Activated T-cell treated with anti-CD3 and anti-CD28 coated beads, Interleukin-2, amount 50 U/mL, for 1 hour (primary cell): ENCODE data around the gene HEYL.
"Not testable (repeated sequence)": the region's sequence is repeated elsewhere in the genome, so short reads cannot be mapped to it uniquely, and the experiment has no call there.

Source experiments
- DNase-seq: peaks from one replicate; pipeline ENCODE4 v3.0.0-alpha.2; 2020

Gene HEYL

DNA sequence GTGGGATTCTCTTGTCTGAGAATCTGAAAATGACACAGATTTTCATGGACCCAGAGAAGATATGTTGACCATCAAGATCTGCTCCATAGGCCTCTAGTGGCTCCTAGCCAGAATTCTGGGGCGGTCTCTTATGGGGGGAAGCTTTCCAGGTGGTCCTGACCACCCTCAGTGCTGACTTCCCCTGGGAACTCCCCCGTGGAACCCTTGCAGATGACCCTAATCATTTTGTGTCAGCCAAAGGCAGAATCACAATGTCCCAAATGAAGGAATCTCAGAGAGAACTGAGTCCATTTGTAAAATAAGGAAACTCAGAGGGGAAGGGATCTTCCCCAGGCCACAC is 3.6 kb downstream of the HEYL start:
- no peak for DNase-seq

DNA sequence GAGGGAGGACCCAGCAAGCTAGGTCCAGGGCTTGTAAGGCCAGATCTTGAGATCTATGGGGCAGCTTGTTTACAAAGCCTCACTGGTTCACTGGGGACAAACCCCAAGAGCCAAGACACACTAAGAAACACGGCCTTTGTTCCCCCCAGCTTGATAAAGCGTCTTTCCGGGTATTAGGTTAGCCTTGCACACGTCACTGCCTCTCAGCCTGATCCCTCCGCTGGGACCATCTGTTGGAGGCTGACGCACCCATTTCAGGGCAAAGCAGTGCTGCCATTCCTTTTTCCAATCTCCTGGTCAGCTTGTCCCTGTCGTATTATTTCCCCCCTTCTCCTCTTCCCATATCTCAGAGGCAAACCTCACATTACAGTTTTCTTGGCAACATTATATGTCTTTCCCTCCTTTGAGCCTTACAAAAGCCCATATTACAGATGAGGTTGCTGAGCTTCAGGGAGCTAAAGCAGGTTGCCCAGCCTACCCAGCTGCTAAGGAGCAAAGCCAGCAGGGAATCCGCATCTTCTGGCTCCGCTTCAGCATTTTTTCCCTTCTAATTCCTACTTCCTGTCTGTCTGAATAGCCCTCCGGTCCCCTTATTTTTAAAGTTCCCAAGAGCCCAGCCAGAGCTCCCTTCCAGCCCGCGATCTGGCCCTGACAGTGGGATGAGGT is 4.1 kb downstream of the HEYL start:
- no peak for DNase-seq

DNA sequence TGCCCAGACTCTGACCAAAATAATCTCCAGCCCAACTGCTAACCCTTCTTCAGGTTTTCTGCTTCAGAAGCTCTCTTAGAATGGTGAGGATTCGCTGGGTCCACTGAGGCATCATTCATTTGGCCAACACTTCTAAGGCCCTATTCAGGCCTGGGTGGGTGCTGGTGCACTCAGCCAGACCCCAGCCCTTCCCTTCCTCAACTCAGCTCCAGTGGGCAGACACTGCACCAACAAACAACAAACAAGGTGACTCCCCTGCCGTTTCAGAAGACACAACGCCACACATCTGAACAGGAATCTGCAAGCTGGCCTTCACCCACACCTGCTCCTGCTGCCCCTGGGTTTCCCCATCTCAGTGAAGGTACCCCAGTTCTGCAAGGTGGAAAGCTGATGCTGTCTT is 6.0 kb downstream of the HEYL start:
- DNase-seq, result no peak

DNA sequence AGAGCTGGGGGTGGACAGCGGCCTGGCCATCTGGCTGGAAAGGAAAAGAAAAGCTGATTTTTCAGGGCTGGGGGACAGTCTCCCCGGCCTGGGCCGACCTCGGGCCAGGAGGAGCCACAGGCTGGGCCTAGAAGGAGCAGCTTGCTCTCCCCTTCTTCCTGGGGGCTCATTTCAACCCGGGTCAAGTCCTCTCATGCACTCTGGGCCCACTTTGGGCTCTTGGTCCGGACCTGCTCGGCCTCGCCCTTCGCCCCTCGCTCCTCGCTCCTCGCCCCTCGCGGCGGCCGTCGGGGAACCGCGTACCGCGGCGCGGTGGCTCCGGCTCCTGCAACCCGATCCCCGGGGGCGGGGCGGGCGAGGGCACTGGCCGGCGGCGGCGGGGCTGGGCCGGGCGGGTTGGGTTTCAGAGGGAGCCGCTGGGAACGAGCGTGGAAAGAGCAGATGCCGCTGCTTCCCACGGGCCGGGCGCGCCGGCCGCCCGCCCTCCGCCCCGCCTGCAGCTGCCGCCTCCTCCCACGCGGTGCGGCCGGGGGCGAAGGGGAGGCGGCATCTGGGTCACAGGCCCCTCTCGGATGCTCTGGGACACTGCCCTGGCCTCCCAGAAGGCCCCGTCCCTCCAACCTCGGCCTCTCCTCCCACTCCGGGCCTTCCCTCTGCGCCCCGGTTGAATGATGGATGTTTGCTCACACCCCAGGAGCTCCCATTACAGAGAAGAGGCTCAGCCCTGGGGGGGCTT is 6.6 kb downstream of the HEYL start:
- DNase-seq, result no peak

DNA sequence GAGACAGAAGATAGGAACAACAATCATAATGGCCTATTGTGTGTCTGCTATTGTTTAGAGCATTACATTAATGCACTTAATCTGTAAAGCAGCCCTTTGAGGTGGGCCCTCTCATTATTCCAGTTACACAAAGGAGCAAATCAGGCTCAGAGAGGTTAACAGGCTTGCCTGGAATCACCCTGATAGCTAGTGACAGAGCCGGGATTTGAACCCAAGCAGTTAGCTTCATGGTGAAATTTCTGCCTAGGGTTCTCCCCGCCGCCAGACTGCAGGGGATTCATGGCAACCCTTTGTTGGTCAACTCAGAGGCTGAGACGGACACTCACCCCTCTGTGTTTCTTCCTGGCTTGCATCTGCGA is 7.1 kb downstream of the HEYL start:
- DNase-seq, result no peak

DNA sequence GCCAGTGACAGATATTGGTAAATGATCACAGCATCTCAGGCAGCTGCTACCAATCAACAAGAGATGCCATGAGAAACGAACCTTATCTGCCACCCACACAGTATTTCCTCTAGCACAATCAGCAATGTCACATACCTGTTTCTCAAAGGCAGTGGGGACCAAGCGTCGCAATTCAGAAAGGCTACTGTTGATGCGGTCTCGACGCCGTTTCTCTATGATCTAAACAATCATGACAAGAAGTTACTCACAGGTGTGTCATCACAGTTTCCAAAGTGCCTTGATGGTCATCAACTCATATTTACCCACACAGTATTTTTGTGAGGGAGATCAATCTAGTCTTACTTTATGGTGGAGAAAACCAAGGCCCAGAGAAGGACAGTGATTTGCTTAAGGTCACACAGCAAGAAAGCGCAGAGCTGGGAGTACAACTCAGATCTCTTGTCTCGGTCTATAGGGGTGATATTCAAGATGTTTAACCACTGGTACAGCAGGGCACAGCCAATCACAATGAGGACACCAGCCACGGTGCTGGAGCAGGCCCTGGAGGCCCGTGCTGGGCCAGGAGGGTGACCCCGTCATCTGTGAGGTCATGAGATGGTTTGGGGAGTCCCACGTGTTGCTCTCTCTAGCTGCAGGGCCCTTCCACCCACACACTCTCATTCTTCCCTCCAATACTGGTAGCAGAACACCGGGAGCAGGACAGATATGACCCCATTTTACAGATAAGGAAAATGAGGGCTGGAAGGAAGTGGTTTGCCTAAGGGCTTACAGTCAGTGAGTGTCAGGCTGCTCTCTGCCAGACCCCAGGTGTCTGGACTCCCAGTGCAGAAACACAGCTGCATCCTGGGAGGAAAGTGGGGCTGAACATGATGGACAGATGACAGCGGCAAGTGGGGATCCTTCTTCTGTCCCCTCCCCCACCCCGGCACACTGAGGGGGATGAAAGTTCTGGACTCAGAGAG is 7.8 kb downstream of the HEYL start:
- DNase-seq, result no peak

DNA sequence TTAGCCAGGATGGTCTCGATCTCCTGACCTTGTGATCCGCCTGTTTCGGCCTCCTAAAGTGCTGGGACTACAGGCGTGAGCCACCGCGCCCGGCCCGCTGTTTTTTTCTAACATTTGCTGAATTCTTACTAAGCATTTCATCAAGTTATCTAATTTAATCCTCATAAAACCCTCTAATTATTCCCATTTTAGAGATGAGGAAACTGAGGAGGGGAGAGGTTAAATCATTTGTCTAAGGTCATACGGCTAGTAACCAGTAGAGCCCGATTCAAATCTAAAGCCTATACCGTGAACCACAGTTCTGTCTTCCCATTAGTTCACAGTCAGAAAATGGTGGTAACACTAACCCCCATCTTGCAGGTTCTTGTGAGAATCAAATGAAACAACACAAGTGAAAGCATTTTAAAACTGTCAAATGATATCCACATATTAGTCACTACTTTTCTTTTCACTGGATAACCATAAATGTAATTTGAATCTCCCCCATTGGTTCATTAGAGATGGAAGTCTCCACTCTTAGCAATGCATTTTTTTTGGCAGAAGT is 10.6 kb downstream of the HEYL start:
- DNase-seq, result no peak

DNA sequence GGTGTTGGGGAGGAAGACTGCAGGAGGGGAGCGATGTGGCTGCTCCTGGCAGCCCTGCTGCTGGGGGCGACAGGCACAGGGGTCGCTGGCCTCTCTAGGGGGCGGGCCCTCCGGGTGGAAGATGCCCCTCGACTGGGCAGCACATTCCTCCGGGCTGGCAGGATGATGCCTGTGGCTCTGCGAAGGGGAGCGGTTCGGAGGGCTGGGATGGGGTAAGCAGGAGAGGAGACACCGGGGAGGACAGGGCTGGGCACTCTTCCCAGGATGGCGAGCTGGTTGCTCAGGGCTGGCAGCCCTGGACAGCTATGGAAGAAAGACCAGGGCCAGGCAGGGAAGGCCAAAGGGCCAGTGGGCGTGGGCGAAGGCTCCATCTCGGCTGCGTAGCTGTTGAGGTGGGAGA is 12.8 kb downstream of the HEYL start:
- no peak for DNase-seq

DNA sequence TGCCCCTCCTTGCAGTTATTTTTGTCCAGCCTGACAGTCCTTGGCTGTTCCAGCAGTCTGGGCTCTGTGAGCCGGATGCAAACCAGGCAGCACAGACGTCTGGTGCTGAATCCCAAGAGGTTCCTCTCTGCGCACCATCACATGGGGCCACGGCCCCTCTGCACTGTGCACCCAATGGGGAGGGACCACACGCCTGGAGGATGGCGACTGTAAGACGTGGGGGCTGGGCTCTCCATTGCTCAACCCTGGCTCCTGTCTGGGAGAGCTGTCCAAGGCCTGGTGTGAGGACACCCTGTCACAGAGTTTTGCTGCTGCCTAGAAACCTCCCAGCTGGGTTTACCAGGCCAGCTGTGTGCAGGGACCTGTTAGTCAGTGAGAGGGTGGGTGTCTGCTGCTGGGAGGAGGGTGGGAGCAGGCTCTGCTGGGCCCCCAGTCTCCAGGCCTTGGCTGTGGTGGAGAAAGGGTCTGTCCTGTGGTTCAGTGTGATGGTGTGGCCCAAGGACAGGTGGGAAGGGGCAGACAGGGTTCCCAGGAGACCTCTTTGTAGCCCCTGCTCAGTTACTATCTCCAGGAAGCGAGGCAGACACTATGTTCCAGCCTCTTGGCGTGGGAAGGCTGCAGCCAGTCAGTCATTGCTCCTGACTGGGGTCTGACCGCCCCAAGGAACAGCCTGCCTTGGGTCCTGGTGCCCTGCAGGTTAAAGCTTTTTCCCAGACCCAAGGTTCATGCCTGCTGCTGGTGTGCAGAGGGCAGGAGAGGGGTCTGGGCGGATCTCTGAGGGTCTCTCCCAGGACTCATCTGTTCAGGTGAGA is 13.8 kb downstream of the HEYL start:
- DNase-seq, result no peak

DNA sequence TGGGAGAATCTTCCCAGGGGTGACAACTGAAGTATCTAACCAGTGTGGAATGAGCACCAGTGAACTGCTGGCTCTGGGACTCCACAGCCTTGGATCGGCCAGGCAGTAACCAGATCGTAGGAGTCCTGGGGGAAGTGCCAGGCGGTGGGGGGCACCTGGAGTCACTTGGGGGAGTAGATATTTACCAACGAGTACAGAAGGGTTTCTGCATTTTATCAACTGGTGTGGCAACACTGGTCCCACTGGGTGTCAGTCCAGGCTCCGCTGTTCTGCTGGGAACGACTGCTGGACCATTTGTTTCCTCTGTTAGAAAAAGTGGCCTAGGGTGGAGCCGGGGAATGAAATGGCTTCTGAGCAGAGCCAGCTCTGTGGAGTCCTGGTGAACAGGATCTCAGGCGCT is 14.4 kb downstream of the HEYL start:
- DNase-seq, result no peak

DNA sequence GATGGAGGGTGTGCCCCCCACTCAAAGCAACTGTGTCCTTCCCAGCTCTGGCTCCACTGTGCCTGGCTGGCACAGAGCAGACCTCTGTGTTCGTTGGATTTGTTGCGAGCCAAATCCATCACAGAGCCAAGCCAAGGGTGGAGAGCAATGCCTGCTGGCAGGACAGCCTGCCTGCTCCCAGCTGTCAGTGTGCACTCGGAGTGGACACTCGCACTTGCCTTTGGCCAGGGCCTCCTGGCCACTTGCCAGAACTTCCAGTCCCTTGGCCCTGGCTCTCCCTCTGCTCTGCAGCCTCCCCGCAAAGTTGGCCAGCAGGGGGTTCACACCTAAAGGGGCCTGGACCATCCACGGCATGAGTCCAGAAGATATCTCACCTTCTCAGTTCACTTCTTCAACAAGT is 16.4 kb downstream of the HEYL start:
- DNase-seq, result no peak

DNA sequence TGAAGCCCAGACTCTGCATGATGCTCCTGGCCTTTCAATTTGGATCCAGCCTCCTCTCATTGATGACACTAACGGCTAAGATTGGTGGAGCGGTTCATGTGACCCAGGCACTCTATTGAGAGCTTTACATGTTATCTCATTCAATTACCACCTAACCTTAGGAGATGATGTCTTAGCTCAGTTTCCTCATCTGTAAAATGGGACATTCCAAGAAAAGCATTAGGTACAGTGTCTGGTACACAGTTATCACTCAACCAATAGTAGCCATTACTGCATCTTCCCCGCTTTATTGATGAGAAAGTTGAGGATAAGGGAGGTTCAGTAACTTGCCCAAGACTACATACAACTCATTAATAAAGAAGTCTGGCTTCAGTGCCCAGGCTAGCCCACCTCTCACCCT is 17.0 kb downstream of the HEYL start:
- DNase-seq, result no peak

DNA sequence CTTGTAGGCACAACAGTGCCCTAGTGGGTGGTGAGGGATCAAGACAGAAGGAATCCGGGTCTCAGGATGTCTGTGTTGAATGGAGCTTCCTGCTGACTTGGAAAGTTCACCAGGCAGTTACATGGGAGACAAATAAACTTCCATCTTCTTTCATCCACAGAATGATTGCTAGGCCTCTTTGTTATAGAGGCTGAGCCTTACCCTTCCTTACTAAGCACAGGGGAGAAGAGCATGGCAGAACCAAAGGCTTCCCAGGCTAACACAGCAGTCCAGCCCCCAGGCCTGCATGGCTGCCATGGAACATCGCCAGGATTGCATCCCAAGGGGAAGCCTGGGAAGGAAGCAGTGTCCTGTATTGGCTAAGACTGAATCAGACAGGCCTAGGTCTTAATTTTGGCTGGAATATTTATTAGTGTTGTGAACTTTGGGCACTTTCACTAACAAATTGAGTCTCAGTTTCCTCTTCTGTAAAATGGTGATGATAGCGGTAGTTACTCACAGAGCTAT is 18.7 kb downstream of the HEYL start:
- no peak for DNase-seq

DNA sequence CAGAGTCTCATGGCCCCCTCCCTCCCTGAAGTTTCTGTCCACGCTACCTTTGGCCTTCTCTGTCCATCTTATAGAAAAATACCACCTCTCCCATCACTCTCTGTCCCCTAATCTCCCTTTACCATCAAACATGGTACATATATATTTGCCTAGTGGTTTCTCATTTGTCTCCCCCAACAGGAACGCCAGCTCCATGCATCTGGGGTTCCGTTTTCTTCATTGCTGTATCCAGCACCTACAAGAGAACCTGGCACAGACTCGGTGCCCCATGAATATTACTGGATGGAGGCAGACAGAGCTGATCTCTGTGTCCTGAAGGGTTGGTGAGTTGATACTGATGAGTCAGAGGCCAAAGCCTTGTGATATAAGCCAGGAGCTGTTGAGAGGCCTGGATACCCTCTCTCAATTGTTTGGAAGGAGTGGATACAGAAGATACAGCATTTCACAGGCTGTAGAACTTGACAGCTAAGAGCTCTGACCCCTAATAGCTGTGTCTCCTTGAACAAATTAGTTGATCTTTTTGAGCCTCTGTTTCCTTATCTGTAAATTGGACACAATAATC is 21.9 kb downstream of the HEYL start:
- no peak for DNase-seq

DNA sequence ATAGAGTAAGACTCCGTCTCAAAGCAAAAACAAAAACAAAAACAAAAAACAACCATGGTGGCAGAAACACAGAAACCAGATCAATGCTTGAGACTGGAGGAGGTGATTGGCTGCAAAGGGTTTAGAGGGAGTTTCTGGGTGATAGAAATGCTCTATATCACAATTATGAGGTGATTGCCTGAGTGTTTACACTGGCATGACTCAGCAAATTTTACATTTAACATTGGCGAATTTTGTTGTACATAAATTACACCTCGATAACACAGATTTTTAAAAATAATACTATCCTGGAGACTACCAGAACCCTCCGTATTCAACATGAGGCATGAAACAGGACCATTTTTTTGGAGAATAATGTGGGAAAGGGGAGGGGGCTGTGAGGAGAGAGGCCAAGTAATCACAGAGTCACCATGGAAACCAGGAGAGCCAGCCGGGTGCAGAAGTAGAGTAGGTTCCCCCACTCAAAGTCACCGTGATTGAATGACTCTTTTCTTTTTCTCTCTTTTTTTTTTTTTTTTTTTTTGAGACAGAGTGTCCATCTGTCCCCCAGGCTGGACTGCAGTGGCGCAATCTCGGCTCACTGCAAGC is 24.3 kb downstream of the HEYL start:
- no peak for DNase-seq

DNA sequence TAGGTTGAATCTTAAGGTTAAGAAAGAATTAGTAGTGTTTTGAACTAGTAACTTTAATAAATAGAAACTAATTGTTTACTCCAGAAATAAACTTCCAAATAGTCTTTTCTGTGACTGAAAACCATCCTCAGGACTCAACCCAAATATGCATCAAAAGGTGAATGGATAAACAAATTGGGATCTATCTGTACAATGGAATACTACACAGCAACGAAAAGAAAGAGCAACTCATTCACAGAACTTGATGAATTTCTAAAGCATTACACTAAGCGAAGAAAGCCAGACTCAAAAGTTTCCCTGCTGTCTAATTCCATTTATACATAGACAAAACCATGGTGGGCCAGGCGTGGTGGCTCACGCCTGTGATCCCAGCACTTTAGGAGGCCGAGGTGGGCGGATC is 25.0 kb downstream of the HEYL start:
- no peak for DNase-seq

DNA sequence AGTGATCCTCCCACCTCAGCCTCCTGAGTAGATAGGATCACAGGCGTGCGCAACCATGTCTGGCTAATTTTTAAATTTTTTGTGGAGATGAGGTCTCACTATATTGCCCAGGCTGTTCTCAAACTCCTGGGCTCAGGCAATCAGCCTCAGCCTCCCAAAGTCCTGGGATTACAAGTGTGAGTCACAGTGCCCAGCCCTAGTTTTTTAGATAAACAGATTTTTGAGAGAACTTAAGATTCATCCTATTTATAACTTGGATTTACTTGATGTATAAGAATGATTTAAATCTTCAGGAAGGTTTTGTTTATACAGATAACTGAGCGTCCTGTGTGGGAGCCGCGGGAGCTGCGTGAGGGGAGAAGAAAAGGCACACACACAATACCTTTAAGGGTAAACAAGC is 26.2 kb downstream of the HEYL start:
- DNase-seq, result no peak

DNA sequence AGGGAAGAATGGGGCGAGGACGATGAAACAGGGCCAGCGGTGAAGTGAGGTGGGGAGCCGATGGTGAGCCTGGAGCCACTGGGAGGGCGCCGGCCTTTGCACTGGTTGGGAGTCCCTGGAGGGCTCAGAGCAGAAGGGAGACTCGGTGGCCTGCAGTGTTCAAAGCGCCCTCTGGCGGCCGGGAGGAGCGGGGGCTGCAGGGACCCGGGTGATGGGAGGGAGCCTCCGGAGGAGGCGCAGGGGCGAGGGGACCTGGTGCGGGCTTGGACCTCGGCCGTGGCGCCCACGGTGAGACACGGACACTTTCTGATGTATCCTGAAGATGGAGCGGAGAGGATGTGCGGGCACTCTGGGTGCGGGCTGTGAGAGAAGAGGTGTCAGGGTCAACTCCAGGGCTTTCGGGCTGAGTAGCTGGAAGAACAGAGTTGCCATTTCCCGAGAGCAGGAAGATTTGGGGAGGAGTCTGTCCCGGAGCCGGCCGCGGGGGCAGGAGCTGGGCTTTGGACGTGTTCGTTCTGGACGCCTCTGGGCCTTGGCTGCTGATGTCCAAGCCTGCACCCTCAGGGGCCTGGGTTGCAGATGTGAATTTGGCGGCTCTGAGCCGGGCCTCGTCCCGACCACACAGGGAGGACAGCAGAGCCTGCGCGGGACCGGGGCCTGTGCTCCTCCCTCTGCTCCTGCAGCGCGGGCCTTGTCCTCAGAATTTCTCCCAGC is 29.7 kb downstream of the HEYL start:
- DNase-seq, result peak; percentile 79

DNA sequence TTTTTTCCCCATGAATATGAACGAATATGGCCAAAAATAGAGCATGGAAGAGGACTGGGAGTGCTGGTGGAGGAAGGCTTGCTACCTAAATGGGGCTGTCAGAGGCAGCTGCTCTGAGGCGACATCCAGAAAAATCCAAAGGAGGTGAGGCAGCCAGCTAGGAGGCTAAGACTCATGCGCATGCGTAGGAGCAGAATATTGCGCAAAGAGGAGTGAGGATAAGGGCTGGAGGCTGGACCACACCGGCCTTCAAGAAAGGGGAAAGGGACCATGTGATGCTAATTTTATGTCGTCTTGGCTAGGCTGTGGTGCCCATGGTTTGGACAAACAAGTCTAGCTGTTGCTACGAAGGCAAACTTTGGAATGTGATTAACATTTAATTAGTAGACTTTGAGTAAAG is 30.5 kb downstream of the HEYL start:
- DNase-seq, result no peak

DNA sequence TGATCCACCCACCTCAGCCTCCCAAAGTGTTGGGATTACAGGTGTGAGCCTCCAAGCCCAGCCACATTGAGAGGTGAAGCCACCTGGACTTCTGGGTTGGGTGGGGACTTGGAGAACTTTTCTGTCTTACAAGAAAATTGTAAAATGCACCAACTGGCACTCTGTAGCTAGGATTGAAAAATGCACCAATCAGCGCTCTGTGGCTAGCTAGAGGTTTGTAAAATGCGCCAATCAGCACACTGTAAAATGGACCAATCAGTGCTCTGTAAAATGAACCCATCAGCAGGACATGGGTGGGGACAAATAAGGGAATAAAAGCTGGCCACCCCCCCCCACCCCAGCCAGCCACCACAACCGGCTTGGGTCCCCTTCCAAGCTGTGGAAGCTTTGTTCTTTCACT is 35.8 kb downstream of the HEYL start:
- DNase-seq, result not testable (repeated sequence)

DNA sequence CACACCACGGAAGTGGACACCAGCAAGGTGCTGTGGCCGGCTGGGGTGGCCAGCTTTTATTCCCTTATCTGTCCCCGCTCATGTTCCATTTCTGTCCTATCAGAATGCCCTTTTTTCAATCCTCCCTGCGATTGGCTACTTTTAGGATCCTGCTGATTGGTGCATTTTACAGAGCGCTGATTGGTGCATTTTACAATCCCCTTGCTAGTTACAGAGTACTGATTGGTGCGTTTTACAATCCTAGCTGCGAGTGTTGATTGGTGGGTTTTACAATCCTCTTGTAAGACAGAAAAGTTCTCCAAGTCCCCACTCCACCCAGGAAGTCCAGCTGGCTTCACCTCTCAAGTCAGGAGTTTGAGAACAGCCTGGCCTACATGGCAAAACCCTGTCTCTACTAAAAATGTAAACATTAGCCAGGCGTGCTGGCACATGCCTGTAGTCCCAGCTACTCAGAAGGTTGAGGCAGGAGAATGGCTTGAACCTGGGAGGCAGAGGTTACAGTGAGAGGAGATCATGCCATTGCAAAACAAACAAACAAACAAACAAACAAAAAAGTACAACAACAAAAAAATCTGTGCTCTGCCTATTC is 37.7 kb downstream of the HEYL start:
- not testable (repeated sequence) for DNase-seq
